PC-3 (cell line): ENCODE measurements around the gene KNDC1. TPM values are rescaled to one million over a fixed set of nuclear protein-coding genes. Genes with fewer than 3 reads are reported as not detected.
"Not testable (repeated sequence)": the region's sequence is repeated elsewhere in the genome, so short reads cannot be mapped to it uniquely, and the experiment has no call there.

Experiments used
- ATAC-seq: fragments of 200-7000 bp; cut with Tn5 transposase; 2 replicates; pipeline ENCODE4 v1.9.1; 2020; ENCODE audit warnings: mild to moderate bottlenecking, moderate library complexity
- Bru-seq: library from RNA; stranded (reverse); fragments of 400-500 nt; gene quantifications from one replicate; lab custom pipeline; 2021; lab: Mats Ljungman, UMichigan
- BruChase-seq, 2 experiments: library from RNA; stranded (reverse); fragments of 400-500 nt; gene quantifications; one replicate each; lab custom pipeline; 2021; lab: Mats Ljungman, UMichigan
- BruUV-seq: library from RNA; stranded (reverse); fragments of 400-500 nt; replicated peaks from 2 replicates; lab custom pipeline; 2021; lab: Mats Ljungman, UMichigan
- CTCF ChIA-PET: fragments of 300-600 bp; sonication (Branson Sonifier 250); formaldehyde crosslinking; loops from one replicate; lab custom pipeline; 2022; ENCODE audit warnings: antibody characterized with exemption; lab: Charles Lee
- POLR2A ChIA-PET: fragments of 300-600 bp; sonication (Branson Sonifier 250); formaldehyde crosslinking; loops from one replicate; lab custom pipeline; 2022; ENCODE audit warnings: antibody characterized with exemption; ENCODE audit not compliant: unreplicated experiment; lab: Charles Lee
- DNase-seq: peaks from one replicate; pipeline ENCODE4 v3.0.0-alpha.2; 2015
- H2AFZ ChIP-seq: fragments of 300-600 bp; sonication (generic); 2 replicates; pipeline ENCODE4 v1.6.0; 2016; ENCODE audit warnings: antibody characterized with exemption, low read length
- H3F3A ChIP-seq: fragments of 300-600 bp; sonication (generic); one replicate; pipeline ENCODE4 v1.6.0; 2017; ENCODE audit warnings: antibody characterized with exemption, low read length, control low read depth, mild to moderate bottlenecking; ENCODE audit not compliant: unreplicated experiment
- H3K27ac ChIP-seq: fragments of 300-600 bp; sonication (generic); 2 replicates; pipeline ENCODE4 v1.5.1; 2016; ENCODE audit warnings: mild to moderate bottlenecking, low read length
- H3K27me3 ChIP-seq: fragments of 300-600 bp; sonication (generic); 2 replicates; pipeline ENCODE4 v1.6.1; 2016; ENCODE audit warnings: low read length, mixed read lengths
- H3K36me3 ChIP-seq: fragments of 300-600 bp; sonication (generic); 2 replicates; pipeline ENCODE4 v1.6.1; 2016; ENCODE audit warnings: low read depth, mixed run types, low read length, mixed read lengths
- H3K4me1 ChIP-seq: fragments of 300-600 bp; sonication (generic); 2 replicates; pipeline ENCODE4 v1.5.1; 2016; ENCODE audit warnings: low read length; ENCODE audit not compliant: insufficient read depth
- H3K4me2 ChIP-seq: fragments of 300-600 bp; sonication (generic); 2 replicates; pipeline ENCODE4 v1.6.0; 2016; ENCODE audit warnings: low read length
- H3K4me3 ChIP-seq: fragments of 300-600 bp; sonication (generic); 2 replicates; pipeline ENCODE4 v1.5.1; 2016; ENCODE audit warnings: mild to moderate bottlenecking, low read length, mixed read lengths
- H3K79me2 ChIP-seq: fragments of 300-600 bp; sonication (generic); 2 replicates; pipeline ENCODE4 v1.6.1; 2017; ENCODE audit warnings: low read length, mixed read lengths
- H3K9ac ChIP-seq: fragments of 300-600 bp; sonication (generic); 2 replicates; pipeline ENCODE4 v1.6.0; 2016; ENCODE audit warnings: mild to moderate bottlenecking, low read length
- H3K9me2 ChIP-seq: fragments of 300-600 bp; sonication (generic); replicated peaks from 2 replicates; pipeline ENCODE4 v1.6.1; 2016; ENCODE audit warnings: mixed run types, low read length, mixed read lengths
- H3K9me3 ChIP-seq: fragments of 300-600 bp; sonication (generic); 2 replicates; pipeline ENCODE4 v1.6.1; 2016; ENCODE audit warnings: low read length, mixed read lengths
- H4K20me1 ChIP-seq: fragments of 300-600 bp; sonication (generic); 2 replicates; pipeline ENCODE4 v1.6.1; 2016; ENCODE audit warnings: low read length, mixed read lengths
- EZH2 ChIP-seq: fragments of 300-600 bp; sonication (generic); IDR thresholded peaks from one replicate; pipeline ENCODE4 v1.6.1; 2017; ENCODE audit warnings: antibody characterized with exemption, mild to moderate bottlenecking, low read length; ENCODE audit not compliant: unreplicated experiment
- EZH2phosphoT487 ChIP-seq: fragments of 300-600 bp; sonication (generic); IDR thresholded peaks from 2 replicates; pipeline ENCODE4 v1.6.1; 2018; ENCODE audit warnings: mild to moderate bottlenecking, antibody characterized with exemption, low read length, borderline replicate concordance
- intact Hi-C: fragments of 100-400 bp; cut with micrococcal nuclease; formaldehyde crosslinking; loops from 2 replicates; pipeline ENCODE4 v1.9.0; 2023
- long read RNA-seq: library from polyadenylated mRNA; unstranded; transcript quantifications from one replicate; pipeline ENCODE4 v2.0.0, GENCODE V29; 2021; ENCODE audit not compliant: unreplicated experiment
- total RNA-seq: library from RNA; depleted of rRNA; stranded (reverse); fragments of >200 nt; gene quantifications from 2 replicates; pipeline ENCODE4 v1.2.3, GENCODE V29; 2014; rRNA removed
- TF ChIP-seq, protein P1 (sequence below): fragments of 300-600 bp; sonication (generic); conservative IDR thresholded peaks from 2 replicates; pipeline ENCODE4 v1.5.1; 2017; ENCODE audit warnings: antibody characterized with exemption, low read depth, mild to moderate bottlenecking, low read length

The KNDC1 gene, protein sequence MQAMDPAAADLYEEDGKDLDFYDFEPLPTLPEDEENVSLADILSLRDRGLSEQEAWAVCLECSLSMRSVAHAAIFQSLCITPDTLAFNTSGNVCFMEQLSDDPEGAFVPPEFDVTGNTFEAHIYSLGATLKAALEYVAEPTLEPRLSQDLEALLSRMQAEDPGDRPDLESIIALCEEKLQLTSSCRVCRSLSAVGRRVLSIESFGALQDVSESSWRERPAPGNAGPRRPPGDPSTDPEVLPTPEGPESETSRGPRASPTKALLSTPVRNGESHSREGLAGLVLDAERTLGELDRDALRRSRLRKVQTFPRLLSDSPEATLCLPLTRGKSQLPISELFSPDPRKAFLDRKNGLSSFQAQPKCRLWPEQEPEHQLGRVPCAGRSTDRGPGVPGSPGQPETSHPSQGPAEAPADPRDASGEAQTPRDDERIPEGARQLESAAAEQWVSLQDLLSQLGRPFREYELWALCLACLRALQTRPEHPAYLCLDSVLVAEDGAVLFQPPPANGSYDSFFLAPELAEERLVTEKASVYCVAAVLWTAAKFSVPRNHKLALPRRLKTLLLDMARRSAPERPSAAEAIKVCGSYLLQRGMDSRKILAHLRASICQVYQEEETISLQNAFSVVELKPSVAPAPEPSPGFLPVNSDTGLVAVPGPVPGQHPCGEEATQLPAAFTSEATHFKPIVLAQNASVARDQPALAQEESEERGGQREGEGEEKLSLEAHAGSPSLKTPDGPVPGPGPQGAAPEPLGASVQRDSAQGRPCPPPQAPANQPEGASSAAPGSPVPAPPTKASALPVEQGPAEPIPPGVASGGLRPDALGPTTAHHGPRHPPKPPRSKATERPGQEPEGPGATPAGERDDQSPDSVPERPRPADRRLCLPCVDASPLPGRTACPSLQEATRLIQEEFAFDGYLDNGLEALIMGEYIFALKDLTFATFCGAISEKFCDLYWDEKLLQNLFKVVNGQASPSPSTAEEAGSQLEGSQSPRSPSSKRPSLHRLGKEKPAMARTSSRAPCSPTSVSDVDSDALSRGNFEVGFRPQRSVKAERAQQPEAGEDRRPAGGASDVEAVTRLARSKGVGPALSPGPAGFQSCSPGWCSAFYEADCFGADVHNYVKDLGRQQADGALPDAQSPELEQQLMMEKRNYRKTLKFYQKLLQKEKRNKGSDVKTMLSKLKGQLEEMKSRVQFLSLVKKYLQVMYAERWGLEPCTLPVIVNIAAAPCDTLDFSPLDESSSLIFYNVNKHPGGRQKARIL (N-terminal part only)
- total RNA-seq (not detected in 2 replicates), Bru-seq, nascent RNA (percentile 10 among the genes with signal in this experiment), BruChase-seq, experiment 1, labeled RNA remaining after a 6-hour chase (percentile 4 among the genes with signal in this experiment), BruChase-seq, experiment 2, labeled RNA remaining after a 2-hour chase (percentile 7 among the genes with signal in this experiment)
- long read RNA-seq = 0 reads

DNA sequence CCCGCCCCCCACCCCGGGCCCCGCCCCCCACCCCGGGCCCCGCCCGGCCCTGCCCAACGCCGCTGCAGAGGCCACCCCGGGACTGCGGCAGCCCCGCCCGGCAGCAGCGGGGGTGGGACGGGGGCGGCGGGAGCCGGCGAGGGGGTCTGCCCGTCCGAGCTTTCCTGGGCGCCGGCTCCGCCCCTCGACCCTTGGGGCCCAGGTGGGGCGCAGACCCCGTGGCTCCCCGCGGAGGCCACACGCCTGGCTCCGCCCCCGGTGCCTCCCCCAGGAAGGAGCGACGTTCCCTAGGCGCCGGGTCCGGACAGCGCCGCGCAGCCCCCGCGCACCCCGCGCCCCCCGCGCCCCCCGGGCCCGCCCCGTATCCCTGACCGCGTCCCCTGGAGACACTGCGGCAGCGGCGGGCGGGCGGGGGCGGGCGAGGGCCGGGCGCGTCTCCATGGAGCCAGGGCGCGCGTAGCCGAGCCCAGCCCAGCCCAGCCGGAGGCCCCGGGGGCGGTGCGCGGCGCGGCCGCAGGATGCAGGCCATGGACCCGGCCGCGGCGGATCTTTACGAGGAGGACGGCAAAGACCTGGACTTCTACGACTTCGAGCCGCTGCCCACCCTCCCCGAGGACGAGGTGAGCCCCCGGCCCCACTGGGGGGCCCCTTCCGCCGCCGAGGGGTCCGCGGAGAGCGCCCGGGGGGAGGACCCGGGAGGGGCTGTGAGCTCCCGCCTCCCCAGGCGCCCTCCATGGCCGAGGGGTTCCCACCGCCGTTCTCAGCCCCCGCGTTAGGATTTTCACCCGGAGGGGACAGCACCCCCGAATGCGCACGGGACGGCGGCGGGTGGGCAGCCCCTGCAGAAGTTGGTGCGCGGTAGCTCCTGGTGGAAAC, at the start of gene KNDC1:
Gene KNDC1 (plus strand): TSS at position 270 of the 876 bp plus-strand sequence. CDS start 249 bp downstream, at position 519.
- H3K36me3 ChIP-seq = no peaks in the 10 kb centered on the region
- peak within 1 kb of the TSS; percentile 38; the same call in 1 of the 2 replicates for H3K4me3 ChIP-seq
- H3K9me3 ChIP-seq = no peaks in the 10 kb centered on the region
- peaks cover 14% of the 10 kb centered on the region for H3K27me3 ChIP-seq
- peak within 1 kb of the TSS; percentile 60 for H3K4me2 ChIP-seq
- no peaks in the 10 kb centered on the region for H3F3A ChIP-seq
- H3K27ac ChIP-seq = no peak within 1 kb of the TSS
- ChIA-PET POLR2A (no interaction called here), CTCF (no interaction called here)
- no peaks in the 10 kb centered on the region for H3K79me2 ChIP-seq
- no peaks in the 10 kb centered on the region for H3K9me2 ChIP-seq
- H4K20me1 ChIP-seq = no peaks in the 10 kb centered on the region
- DNase-seq = no peak
- ATAC-seq = peak; percentile 53
- BruUV-seq = no TSS peak
- H3K4me1 ChIP-seq = no peaks in the 10 kb centered on the region; the same call in 1 of the 2 replicates
- no peak within 1 kb of the TSS for H3K9ac ChIP-seq
- H2AFZ ChIP-seq = no peak within 1 kb of the TSS
- TF ChIP-seq EZH2 (no peak), EZH2phosphoT487 (no peak)
- TF ChIP-seq, protein P1, sequence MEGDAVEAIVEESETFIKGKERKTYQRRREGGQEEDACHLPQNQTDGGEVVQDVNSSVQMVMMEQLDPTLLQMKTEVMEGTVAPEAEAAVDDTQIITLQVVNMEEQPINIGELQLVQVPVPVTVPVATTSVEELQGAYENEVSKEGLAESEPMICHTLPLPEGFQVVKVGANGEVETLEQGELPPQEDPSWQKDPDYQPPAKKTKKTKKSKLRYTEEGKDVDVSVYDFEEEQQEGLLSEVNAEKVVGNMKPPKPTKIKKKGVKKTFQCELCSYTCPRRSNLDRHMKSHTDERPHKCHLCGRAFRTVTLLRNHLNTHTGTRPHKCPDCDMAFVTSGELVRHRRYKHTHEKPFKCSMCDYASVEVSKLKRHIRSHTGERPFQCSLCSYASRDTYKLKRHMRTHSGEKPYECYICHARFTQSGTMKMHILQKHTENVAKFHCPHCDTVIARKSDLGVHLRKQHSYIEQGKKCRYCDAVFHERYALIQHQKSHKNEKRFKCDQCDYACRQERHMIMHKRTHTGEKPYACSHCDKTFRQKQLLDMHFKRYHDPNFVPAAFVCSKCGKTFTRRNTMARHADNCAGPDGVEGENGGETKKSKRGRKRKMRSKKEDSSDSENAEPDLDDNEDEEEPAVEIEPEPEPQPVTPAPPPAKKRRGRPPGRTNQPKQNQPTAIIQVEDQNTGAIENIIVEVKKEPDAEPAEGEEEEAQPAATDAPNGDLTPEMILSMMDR = no peak
- intact Hi-C loops = no loop called here

DNA sequence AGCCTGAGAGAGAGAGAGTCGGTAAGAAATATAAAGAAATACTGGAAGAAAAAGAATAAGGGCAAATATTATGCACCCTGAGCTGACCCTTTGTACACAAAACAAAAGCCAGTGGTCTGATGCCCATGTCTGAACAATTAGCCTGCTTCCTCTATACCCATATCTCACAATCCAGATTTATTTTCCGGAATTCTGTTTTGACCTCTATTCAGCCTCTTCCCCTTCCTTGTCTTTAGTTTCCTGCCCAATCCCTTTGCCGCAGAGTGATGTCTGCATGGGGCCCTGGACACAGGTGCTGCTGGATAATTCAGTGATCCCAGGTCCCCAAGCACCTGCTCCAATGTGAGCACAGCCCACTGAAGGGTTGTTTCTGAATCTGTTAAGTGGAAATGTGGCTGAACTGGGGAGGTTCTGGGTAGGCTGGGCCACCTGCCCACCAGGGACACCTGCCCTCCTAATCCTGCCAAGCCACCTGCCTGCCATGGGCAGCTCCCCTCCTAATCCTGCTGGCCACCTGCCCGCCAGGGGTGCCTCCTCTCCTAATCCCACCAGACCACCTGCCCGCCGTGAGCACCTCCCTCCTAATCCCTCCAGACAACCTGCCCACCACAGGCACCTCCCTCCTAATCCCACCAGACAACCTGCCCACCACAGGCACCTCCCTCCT, 49.3 kb upstream of the KNDC1 start:
- TF ChIP-seq EZH2phosphoT487 (no peak), EZH2 (no peak)
- TF ChIP-seq, protein P1 = no peak
- no peak for ATAC-seq

DNA sequence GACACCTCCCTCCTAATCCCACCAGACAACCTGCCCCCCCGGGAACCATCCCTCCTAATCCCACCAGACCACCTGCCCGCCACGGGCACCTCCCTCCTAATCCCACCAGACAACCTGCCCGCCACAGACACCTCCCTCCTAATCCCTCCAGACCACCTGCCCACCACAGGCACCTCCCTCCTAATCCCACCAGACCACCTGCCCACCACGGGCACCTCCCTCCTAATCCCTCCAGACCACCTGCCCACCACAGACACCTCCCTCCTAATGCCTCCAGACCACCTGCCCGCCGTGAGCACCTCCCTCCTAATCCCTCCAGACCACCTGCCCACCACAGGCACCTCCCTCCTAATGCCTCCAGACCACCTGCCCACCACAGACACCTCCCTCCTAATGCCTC, 48.4 kb upstream of the KNDC1 start:
- H3K9ac ChIP-seq, POLR2A ChIA-PET: not testable (repeated sequence)

More for the DNA sequence above, 49.3 kb upstream of the KNDC1 start:
- Histone ChIP-seq H3K36me3 (no peaks in the 10 kb centered on the region), H3K27ac (no peak overlapping the region), H3K4me3 (0 out of 2 replicates have a peak overlapping the region, but pooled peaks have one; percentile 7), H3K4me1 (peaks cover 16% of the 10 kb centered on the region), H3K9ac (no peak overlapping the region), H3K79me2 (no peaks in the 10 kb centered on the region), H2AFZ (0 out of 2 replicates have a peak overlapping the region, but pooled peaks have one; percentile 47), H3K27me3 (no peaks in the 10 kb centered on the region), H3F3A (no peaks in the 10 kb centered on the region), H3K4me2 (peak overlapping the region; percentile 76), H3K9me3 (no peaks in the 10 kb centered on the region), H3K9me2 (no peaks in the 10 kb centered on the region), H4K20me1 (no peaks in the 10 kb centered on the region)
- POLR2A ChIA-PET = no interaction called here
- no peak for DNase-seq
- BruUV-seq = no TSS peak
- intact Hi-C loops = no loop called here
- CTCF ChIA-PET = interaction anchor here (0.6 kb wide), 1 partner anchor 104 kb away, joined by 3 read pairs; no protein-coding TSS in a partner anchor

More for the DNA sequence above, 48.4 kb upstream of the KNDC1 start:
- intact Hi-C loops, H3K4me2 ChIP-seq, H3K9me3 ChIP-seq, H3K27ac ChIP-seq, H4K20me1 ChIP-seq, ATAC-seq, H3K4me3 ChIP-seq, H3K27me3 ChIP-seq, H3F3A ChIP-seq, CTCF ChIA-PET, H3K9me2 ChIP-seq, DNase-seq, H3K79me2 ChIP-seq, BruUV-seq, H2AFZ ChIP-seq, H3K36me3 ChIP-seq: not testable (repeated sequence)
- peaks cover 16% of the 10 kb centered on the region for H3K4me1 ChIP-seq
